Activated CD8-positive, alpha-beta memory T cell treated with anti-CD3 and anti-CD28 coated beads, Interleukin-2, amount 50 U/mL, for 4 hours (primary cell): ENCODE measurements around the gene TAF4.
"Not testable (repeated sequence)": the region's sequence is repeated elsewhere in the genome, so short reads cannot be mapped to it uniquely, and the experiment has no call there.

Experiments used
- DNase-seq: peaks from one replicate; pipeline ENCODE4 v3.0.0-alpha.2; 2020

TAF4 gene

GRCh38 chr20:61976644-61977418 is 88.8 kb downstream of the TAF4 start:
- no peak for DNase-seq

DNA sequence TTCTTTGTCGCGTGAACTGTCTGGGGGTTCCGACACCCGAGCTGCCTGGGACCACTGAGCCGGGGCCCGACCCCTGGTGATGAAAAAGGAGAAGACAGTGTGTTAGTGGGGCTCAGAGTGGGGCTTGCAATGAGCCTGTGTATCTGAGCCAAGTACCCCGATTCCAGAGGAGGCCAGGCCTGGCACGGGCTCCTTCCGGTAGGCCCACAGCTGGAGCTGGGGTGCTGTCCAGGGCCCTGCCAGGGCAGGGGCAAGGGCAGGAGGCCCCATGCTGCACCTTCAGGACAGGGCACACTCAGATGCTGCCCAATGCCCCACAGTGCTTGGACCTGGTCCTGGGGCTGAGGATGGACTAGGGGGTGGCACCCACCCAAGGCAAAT is 89.4 kb downstream of the TAF4 start:
- no peak for DNase-seq

DNA sequence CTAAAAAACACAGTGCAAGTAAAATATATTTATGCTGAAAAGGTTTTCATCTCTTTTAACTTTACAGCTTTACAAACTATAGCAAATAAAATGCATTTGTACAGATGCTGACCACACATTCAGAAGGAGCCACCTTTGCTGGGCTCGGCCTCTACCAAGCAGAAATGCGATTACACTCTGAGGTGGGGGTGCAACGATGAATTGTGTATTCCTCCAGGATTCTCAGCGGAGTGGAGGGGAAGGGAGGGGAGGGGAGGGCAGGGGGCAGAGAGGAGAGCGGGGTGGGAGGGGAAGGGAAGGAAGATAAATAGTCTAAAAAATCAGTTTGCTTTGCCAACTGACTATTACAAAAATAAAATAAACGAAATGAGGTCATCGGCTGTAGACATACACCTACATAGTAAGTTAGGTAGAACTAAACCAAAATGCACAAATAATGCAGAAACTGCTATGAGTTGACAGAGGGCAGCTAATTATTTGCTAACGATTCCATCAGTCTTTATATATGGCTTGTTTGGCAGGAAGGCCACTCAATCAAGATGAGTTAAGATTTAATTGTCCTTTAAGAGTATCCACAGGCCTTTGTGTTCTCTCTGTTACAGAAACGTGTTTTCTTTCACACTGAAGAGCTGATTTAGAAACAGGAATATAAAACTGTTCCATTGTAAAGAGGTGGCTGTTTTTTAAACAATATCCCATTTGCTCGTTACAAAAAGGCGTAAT is 90.1 kb downstream of the TAF4 start:
- no peak for DNase-seq

DNA sequence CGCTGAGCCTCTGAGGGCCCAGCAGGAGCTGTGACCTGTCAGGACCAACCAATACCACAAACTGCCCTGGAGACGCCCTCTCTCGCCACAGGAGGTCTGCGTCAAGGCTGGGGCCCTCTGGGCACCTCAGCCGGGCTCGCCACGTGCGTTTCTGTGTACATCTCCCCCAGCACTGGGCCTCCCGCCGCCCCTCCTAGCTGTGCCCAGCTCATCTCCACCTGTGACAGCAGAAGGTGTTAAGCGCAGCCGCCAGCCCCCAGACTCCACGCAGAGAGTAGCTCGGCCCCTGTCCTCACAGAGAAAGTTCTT is 91.4 kb downstream of the TAF4 start:
- no peak for DNase-seq

- DNase-seq = no peak
Measured at GRCh38 chr20:61973515-61974356, 91.9 kb downstream of the TAF4 start.

DNA sequence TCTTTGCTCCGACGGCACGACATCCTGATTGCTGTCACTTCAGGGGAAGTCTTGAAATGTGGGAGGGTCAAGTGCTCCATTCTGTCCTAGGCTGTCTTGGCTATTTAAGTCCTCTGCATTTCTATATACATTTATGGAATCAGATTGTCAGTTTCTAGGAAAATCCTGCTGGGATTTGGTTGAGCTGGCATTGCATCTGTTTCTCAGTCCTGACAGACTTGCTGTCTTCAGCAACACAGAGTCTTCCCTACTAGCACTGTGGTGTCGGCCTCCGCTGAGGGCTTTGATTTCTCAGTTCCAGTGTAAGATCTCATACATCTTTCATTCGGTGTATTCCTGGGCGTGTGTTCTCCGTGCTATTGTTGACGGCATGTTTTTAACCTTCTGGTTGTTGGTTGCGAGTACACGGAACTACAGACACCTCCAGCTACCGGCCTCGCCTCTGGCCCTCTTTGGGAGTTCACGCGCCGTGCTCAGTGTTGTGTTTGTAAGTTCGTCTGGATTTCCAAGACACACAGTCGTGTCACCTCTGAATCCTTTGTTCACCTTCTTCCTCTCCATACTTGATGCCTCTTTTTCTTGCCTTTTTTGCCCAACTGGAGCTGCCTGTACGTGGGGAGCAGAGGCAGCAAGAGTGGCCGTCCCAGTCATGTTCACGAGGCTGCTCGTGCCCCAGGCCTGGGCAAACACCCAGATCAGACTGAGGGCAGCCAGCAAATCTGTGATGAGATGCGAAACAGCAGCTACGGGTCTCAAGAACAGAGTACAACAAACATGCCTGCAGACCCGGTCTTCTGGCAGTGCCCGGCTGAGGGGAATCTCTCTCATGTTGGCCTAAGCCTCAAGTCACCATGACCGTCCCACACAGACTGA is 92.8 kb downstream of the TAF4 start:
- no peak for DNase-seq

DNA sequence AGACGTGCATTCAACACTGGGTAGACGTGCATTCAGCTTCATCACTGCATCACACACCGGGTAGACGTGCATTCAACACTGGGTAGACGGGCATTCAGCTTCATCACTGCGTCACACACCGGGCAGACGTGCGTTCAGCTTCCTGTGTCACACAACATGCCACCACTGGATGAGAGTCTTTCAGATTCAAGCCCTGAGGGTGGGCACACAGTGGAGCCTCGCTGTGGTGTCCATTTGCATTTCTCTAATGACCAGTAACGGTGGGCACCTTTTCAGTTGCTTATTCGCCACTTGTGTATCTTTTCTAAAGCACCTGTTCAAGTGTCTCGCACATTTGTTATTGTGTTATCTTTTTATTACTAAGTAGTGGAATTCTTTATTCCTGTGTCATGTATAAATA is 94.1 kb downstream of the TAF4 start:
- not testable (repeated sequence) for DNase-seq

- DNase-seq = no peak
Measured at GRCh38 chr20:61970357-61970756, 95.3 kb downstream of the TAF4 start.

DNA sequence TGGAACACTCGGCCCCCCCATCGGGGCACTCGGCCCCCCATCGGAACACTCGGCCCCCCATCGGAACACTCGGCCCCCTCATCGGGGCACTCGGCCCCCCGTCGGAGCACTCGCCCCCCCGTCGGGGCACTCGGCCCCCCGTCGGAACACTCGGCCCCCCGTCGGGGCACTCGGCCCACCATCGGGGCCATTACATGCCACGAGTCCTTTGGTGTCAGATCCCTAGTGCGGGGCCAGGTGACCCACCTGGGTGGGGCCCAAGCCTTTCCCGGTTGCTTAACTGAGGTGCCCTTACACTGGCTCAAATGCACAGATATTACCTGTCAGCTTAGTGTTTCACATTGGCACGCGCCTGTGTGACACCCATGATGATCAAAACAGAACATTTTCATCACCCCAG is 95.9 kb downstream of the TAF4 start:
- no peak for DNase-seq

- no peak for DNase-seq
Measured at GRCh38 chr20:61968932-61969331, 96.7 kb downstream of the TAF4 start.

GRCh38 chr20:61968036-61968810 is 97.5 kb downstream of the TAF4 start:
- no peak for DNase-seq

DNA sequence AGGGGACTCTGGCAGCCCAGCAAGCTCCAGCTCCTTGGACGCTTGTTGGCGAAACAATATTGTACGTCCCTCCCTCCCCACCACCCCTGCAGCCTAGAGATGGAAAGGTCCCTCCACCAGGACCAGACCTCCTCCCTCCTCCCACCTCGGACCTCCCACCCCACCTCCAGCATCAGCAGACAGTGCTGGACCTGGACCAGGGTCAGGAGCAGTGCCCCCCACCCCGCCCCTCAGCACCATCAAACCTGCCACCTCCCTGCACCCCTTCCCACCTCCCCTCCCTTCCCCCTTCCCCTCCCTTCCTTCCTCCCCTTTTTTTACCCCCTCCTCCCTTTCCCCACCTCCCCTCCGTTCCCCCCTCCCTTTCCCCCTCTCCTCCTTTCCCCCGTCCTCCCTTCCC is 98.4 kb downstream of the TAF4 start:
- DNase-seq = no peak

DNA sequence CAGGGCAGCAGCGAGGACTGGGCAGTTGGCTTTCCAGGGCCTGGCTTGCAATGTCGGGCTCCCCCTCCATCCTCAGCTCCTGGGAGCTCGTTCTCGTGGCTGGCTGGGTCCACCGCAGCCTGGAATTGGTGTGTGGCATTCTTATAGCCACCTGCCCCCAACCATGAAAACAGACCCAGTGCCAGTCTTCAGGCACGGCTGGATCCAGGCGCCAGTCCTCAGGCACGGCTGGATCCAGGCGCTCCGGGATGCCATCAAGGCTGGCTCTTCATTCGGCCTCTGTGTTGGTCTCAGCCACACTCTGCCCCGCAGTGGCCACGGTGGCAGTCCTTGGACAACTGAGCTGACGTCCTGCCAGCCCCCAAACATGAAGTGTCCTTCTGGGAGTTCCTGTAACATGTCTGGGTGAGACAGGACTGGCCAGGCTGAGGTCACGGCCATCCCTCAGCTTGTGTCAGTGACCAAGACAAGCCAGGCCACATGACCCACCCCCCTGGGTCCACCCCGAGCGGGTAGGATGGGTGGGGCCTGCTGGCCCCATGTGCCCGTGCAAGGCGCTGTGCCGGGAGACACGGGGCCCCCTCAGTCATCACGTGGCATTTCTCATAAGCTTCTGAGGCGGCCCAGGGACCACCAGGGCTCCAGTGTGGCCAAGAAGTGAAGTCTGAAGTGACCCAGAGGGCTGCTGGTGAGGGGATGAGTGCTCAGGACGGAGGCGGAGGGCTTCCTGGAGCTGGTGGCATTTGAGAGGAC is 99.0 kb downstream of the TAF4 start:
- DNase-seq = no peak

DNA sequence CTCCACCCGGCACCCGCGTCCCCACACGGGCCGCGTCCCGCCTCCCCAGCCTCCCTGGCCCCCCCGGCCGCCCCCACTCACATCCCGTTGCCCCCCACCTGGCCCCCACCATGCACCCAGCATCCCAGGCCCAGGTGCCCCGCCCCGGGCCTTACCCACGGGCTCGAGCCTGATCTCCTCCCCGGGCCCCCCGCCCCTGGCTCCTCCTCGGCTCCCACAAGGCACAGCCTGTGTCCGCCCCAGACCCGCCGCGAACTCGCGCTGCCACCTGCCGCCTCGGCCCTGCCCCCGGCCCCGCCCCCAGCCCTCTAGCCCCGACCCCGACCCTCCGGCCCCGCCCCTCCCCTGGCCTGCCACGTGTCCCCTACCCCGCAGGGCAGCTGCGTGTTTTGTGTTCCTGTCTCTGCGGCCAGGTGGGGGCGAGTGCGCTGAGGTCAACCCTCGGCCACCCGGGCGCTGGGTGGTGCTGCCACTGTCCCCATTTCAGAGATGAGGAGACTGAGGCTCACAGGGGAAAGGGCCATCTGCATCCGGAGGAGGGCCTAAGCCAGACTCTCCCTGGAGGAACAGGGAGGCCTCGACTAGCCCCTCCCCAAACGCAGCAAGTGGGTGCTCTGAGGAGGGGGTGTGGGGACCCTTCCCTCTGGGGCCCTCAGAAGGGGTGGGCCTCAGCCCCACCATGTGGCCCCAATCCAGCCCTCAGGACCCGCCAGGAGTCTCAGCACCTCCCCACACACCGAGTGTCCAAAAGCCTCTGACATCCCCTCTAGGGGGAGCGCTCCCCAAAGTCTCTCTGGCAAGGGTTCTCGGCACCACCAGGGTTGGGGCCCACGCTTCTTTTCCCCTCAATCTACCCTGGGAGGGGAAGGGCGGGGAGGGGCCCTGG is 99.8 kb downstream of the TAF4 start:
- no peak for DNase-seq

GRCh38 chr20:61964675-61965605 is 100.7 kb downstream of the TAF4 start:
- no peak for DNase-seq

DNA sequence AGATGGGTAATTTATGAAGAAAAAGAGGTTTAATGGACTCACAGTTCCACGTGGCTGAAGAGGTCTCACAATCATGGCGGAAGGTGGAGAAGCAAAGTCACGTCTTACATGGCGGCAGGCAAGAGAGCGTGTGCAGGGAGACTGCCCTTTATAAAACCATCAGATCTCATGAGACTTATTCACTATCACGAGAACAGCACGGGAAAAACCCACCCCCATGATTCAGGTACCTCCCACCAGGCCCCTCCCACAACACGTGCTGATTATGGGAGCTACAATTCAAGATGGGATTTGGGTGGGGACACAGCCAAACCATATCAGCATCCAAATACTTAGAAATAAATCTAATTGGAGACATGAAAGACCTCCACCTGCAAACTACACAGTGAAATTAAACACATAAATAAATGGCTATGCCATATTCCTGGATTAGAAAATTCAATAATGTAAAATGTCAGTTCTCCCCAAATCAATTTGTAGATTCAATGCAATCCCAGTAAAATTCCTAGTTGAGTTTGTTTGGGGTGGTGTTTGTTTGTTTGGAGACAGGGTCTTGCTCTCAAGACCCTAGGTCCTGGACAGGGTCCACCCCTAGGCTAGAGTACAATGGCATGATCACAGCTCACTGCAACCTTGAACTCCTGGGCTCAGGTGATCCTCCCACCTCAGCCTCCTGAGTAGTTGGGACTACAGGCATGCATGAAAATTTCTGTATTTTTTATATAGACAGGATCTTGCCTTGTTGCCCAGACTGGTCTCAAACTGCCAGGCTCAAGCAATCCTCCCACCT is 101.6 kb downstream of the TAF4 start:
- no peak for DNase-seq

- DNase-seq = no peak
Measured at GRCh38 chr20:61963149-61963548, 102.5 kb downstream of the TAF4 start.

- DNase-seq = no peak
Measured at GRCh38 chr20:61960836-61961235, 104.8 kb downstream of the TAF4 start.
